D341Med (cell line): ENCODE results near the gene CLEC18A.
"Not testable (repeated sequence)": the region's sequence is repeated elsewhere in the genome, so short reads cannot be mapped to it uniquely, and the experiment has no call there.

ENCODE experiments used
- DNase-seq: peaks from one replicate; pipeline ENCODE4 v3.0.0; 2012; ENCODE audit warnings: low spot score

CLEC18A gene

DNA sequence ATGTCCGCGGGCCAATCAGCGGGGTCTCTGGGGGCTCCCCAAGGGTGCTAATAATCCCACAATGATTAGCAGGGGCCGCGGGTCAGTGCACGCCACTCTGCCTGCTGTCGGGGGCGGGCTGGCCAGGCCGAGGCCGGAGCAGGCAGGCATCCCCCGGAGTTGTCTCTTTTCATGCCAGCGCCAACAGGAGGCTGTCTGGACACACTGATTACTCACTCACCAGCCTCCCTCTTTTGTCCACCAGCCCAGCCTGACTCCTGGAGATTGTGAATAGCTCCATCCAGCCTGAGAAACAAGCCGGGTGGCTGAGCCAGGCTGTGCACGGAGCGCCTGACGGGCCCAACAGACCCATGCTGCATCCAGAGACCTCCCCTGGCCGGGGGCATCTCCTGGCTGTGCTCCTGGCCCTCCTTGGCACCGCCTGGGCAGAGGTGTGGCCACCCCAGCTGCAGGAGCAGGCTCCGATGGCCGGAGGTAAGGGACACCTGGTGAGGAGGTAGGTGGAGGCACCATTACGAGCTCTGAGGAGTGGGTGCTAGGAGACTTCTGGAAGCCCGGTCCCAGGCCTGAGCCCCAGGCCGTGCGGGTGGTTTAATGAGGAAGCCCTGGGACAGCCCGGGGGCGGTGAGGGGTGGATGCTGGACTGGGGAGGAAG, at the start of gene CLEC18A:
TSS of gene CLEC18A (plus strand) at position 318 of the 655 bp plus-strand sequence. CDS start at position 351, 33 bp downstream.
- not testable (repeated sequence) for DNase-seq

DNA sequence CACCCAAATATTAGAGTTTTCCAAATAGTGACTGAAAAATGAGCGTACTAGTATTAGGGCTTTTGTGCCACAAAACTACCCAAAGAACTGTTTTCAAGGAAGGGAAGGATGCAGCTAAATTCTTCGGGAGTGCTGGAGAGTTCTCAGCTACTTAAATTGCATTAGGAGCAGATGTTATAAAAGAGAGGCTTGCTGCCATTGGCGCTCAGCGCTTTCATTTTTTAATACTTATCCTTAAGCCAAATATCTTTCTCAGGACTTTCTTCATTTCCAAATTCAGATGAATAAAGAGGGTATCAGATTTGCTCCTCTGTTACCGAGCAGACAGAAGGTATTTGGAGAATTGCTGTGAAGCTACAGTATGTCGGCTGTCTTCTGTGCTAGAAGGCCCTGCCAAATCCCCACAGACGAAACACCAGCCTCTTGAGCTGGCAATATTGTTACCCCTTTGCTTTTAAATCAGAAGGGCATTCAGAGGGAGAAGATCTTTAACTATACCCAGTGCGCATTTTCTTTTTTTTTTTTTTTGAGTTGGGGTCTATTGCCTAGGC, 47.2 kb upstream of the CLEC18A start:
- DNase-seq, result no peak

DNA sequence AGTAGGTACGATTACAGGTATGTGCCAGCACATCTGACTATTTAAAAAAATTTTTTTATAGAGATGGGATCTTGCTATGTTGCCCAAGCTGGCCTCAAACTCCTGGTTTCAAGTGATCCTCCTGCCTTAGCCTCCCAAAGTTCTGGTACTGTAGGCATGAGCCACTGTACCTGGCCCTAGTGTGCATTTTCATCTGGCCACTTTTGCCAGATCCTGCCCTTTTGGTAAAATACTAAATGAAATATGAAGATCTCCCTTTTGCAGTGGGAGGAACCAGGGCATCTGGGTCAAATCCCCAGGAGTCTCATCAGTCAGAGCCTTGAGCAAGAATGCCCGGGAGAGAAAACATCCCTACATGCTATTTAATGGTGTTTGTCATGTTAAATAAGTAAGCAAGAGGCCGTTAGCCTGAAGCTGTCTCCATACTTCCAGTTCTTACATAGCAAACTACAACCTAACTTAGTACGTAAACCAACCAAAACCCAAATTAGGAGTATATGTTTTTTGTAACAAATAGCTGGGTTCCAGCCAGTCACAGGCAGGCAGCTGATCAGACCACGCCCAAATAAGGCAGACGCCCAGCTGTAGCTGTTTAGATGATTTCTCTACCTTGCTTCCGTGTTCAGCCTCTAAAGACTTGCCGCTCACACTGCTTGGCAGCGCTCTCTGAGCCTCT, 46.5 kb upstream of the CLEC18A start:
- no peak for DNase-seq

DNA sequence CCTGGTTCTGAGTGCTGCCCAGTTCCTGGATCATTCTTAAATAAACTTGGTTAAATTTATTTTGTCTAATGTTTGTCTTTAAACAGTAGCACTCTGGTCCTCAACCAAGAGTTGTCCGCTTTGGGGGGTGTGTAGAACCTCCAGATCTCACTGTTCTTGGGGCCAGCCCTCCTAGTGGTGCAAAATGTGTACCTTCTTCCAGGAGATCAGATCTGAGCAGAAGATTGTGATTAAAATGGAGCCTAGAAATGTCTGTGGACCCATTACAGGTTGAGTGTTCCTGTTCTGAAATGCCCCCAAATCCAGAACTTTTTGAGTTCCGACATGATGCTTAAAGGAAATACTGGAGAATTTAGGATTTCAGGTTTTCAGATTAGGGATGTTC, 46.0 kb upstream of the CLEC18A start:
- DNase-seq, result no peak

DNA sequence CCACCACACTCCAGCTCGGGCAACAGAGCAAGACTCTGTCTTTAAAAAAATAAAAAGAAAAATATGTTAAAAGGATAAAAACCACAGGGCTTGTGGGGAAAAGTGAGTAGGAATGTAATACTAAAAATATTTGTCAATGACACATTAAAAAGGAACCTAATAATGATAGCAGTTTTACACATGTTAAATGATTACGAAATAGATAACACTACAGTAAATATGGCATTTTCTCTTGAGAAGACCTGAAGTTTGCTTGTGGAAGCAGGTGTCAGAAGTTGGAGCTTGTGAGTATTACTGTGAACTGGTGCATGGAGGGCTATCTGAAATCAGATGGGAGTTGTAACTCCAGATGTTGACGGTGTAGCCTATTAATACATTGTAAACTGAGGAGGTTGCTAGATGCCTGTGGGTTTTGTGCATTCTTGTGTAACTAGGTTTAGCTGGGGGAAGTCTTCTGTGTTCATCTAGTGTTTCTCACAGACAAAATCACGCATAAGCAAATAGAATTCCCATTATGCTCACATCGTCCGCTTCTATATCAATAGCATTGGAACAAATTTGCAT, 44.2 kb upstream of the CLEC18A start:
- no peak for DNase-seq

DNA sequence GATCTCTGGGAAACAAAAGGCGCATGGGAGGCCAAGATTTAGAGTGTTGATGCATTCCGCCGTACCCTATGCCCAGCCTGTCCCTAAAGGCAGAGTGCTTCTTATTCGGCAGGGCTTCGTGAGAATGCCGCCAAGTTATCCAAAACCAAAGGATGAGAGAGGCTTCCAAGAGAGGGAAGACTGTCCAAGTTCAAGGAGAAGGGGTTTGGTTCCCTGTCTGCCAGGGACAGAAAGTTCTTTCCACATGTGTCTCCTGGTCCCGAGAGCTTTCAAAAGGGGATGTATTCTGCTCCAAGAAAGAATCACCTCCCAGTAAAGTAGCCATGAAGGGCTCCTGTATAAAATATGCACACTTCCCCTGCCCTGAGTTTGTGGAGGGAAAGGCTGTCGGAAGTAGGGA, 42.1 kb upstream of the CLEC18A start:
- no peak for DNase-seq

DNA sequence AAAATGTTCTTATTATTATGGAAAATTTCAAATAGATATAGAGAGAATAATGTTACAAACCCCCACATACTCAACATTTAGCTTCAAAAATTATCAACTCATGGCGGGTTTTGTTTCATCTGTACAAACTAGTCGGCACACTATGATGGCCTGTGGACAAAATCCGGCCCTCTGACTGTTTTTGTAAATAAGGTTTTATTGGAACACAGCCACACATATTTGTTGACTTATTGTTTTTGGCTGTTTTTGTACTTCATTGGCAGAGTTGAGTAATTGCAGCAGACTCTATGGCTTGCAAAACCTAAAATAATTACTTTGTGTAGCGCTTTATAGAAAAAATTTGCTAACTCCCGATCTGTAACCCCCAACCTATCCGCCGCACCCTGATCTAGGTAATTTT, 41.4 kb upstream of the CLEC18A start:
- DNase-seq, result no peak

DNA sequence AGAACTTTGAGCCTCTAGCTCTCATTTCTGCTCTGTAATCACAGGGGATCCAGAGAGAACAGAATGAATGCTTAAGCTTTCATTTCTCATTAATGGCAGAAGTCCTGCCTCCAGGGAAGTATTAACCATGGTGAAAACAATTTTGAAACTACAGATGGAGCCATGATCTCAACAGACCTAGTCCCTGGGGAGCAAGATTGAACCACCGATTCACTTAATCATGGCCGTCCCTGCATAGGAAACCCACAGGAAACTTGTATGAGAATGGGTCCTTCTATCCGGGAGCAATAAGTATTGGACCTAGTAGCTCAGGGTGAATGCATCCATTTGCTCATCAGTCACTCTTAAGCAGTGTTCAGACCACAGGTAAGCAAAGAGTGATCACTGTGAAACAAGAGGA, 40.2 kb upstream of the CLEC18A start:
- no peak for DNase-seq

DNA sequence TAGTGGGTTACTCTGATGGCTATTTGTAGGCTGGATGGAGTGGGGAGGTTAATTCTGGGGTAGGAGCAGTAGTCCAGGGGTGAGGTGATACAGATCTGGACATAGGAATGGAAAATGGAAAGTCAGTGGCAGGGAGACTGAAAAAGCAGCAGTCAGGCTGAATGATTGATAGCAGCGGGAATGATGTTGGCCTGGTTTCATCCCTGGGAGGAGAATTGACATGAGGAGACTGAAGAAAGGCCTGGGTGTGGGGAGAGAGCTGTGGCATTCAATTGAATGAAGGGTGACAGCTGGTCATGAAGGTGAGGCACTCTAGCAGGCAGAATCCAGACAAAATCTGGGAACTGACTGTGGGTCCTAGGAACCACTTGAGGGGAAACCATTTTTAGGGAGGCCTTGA, 34.7 kb upstream of the CLEC18A start:
- no peak for DNase-seq

DNA sequence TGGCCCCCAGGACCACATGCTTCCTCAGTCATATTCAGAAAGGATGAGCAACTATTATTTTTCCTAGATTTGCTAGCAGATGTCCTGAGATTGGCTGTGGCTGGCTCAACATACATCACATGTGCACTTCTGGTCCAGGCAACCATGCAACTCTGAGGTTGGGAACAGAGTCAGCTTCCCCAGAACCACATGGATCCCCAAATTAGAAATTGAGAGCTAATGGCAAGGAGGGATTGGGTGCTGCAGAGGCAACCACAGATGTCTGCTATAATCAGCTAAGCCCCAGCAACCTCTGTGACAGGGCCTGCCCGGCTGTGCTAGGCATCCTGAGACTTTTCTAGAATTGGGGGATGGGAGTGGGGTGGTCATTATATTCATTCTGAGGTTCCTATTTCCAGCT, 33.8 kb upstream of the CLEC18A start:
- DNase-seq, result no peak

DNA sequence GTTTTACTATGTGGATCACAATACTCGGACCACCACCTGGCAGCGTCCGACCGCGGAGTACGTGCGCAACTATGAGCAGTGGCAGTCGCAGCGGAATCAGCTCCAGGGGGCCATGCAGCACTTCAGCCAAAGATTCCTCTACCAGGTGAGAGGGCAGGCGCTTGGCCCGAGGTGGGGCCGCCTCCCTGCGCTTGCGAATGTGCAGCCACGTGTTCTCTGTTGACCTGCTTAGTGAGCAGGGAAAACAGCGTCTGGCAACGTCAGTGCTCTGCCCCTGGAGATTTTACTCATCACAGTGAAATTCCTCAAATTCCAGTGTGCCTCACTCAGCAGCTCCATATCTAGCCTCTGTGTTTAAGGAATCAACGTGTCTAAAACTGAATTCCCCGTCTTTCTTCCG, 33.4 kb upstream of the CLEC18A start:
- DNase-seq, result no peak

DNA sequence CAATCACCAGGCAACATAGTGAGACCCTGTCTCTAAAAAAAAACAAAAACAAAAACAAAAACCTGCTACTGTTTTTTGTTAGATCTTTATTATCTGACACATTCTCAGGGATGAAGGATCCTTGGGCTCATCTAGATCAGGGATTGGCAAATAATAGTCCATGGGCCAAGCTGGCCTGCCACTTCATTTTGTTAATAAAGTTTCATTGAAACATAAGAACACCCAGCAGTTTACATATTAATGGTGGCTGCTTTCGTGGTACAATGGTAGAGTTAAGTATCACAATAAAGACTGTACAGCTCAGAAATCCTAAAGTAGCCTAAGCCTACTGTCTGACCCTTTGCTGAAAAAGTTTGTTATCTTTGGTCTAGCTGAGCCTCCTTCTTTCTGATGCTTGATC, 32.9 kb upstream of the CLEC18A start:
- DNase-seq, result no peak

DNA sequence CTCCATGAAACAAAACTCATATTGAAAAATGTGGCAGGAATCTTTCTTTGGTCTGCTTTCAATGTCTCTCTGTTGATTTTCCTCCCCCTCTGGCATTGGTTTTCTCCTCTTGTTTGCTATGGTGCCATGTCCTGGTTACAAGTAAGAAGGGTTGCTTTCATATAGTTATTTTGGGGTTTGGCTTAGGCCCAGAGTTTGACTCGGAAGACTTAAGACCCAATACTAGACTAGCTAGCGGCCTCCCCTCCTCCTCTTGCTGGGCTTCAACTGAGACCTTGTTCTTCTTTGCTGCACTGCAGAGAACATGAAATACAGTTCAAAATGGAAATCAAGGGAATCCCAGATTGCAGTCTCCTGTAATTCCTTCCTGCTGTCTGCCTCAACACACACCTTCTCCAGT, 30.0 kb upstream of the CLEC18A start:
- DNase-seq, result no peak

DNA sequence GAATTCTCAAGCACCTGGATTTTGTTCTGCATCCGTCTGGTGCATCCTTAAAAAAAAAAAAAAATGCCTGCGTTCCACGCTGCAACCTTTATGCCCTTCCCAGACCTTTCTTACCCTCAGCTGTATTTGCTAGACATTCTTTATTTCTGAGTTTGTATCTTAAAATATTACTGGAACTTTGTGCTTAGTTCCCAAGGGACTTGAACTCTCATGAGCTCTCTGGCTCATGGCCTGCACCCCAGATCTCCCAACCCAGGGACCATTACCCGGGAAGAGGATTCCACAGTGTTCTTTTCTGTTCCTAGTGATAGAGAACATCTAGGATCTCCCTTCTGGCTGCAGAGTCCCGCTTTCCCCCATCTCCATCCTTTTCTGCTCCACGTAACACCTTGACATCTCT, 28.9 kb upstream of the CLEC18A start:
- no peak for DNase-seq

DNA sequence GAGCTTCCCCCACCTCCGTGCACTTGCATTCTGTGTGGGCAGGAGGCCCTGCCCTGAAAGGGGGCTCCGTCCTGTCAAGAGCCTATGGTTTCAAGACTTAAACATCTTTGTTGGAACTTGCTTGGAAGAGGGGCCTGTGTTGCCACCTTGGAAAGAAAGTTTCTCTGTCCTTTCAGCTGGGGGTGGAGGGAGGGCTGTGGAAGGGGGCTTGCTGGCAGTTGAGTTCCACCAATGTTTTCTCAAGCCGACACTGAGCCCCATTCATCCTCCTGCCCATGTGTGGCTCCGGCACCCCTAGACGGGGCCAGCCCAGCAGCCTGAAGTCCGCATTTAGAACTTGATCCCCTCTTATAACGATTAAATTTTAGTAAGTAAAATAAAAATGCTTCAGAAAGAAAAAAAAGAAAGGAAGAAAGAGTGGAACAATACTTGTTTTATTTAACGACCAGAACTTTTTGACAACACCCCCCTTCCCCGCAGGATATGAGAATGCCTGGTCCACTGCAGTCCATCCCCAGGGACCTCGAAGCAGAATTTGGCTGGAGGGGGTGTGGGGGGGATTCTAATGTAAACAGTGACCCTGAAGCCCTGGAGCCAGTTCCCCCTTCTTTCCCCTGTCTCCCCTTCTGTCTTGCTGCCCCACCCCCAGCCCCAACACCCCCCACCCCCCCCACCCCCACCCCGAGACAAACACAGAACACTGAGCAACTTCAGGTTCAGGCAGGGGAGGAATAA, 26.9 kb upstream of the CLEC18A start:
- no peak for DNase-seq

DNA sequence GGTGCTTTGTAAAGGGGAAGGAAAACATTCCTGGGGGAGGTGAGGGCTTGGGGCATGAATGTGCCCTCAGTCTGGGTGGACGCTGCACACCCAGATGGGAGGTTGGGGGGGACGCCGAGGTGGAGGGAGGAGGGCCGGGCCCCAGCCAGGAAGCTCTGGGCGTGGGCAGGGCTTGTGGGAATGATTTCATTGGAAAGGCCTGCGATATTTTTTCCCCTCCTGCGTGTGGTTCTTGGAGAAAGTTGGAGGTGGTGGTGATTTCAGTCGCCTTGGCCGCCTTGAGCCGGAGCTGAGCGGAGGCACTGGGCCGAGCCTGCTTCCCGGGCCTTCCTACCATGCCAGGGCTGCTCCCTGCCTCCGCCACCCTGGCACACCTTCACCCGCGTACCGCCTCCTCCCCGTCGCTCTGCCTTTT, 26.4 kb upstream of the CLEC18A start:
- no peak for DNase-seq

DNA sequence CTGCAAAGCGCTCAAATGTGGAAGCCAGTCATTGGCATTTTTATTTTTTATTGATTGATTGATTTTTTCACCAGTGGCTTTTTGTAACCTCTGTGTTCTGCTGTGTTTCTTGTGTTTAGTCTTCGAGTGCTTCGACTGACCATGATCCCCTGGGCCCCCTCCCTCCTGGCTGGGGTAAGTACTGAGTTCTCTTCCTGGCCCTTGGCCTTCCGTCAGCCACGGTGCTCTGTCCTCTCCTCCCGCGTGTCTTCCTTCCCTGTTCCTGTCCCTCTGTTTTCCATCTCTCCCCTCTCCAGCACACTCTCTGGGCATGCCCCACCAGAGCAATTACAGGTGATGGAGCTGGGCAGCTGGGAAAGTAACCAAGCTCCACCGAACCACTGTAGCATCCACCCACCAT, 25.8 kb upstream of the CLEC18A start:
- DNase-seq, result no peak

DNA sequence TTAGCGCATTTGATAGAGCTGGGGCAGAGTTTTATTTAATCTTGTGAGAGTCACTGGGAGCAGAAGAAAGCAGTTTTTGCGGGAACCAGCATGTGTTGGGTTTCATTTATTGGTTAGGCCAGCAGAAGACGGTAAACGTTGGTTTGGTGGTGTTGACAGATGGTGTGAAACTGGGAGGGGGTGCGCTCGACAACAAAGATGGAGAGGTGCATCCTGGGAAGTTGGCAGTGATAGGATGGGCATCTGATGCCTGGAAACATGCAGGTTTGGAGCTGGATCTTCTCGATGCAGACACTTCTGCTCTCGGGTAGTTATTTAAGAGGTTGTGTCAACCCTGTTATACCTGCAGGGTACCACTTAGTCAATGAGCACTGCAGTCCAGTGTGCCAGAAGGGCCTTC, 24.9 kb upstream of the CLEC18A start:
- no peak for DNase-seq

DNA sequence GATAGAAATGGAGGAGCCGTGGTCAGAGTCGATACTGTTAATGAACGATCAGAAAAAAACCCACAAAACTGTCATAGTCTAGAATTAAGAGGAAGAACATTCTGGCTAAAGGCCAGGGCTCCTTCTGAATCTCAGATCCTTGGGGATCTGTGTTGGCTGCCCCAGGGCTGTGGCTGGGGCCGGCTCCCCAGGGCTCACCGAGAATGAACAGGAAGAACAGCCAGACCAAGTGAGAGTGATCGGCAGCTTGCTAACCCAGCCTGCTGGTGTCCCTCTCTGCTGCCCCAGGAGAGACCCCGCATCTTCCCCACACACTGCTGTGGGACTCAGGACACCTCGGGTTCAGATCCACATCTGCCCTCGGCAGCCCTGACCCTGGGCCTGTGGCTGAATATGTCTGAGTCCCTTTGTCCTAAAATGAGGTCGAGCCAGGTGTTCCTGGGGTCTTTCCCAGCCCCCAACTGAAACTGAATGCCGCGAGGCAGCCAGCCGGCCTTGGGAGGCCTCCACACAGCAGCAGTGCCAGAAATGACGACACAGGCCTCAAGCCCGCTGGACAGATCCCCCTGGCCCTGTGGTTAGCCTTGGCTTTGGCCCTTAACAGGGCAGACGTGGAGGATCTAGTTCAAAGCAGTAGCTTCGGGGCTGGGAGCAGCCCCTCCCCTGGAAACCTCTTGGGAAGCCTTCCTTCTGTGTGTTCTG, 23.9 kb upstream of the CLEC18A start:
- no peak for DNase-seq

DNA sequence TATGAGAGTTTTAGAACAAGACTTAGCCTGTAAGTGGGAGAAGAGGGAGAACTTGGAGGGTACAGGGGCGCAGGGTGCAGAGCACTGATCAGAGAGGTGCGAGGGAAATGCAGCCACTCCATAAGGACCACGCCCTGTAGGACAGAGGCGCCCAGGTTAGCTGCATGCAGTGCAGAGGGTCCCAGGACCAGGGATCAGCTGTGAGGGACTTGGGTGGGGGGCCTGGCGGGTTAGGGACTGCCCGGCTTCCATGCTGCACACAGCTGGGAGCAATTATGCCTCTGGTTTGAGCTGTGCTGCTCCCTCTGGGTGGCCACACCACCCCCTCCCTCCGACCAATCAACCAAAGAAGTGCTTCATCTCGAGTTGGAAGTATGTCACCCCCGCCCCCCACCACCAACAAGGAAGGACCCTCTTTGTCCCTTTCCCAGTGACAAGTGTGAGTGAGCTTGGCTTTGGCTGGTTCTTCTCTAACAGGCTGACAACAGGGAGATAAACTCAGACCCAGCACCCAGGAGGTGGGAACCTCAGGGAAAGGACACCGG, 22.2 kb upstream of the CLEC18A start:
- DNase-seq, result no peak

DNA sequence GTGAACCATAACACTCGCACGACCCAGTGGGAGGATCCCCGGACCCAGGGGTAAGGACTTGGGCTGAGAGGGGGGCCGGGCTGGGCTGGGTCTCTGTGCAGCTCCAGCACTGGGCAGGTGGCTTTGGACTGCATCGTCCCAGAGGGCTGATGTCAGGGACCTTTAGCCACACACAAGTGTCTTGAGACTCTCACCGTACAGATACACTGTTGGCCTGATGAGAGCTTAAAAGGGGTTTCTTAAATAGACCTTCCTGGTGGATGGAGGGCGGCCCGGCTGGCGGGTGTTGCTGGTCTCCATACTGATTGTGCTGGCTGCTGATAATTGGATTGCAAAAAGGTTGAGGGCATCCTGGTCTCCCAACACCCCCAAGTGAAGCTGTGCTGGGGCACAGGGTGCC, 21.7 kb upstream of the CLEC18A start:
- no peak for DNase-seq
